ENCODE results near the gene C1orf174.

C1orf174 gene

GRCh38 chr1:3930301-3931006 is 30.4 kb upstream of the C1orf174 start:
- no peak overlapping the region for H3K27ac ChIP-seq (ENCODE audit: low read length)
- H3K36me3 ChIP-seq (replicated peaks; ENCODE audit: insufficient read depth, low read length): no peaks in the 10 kb centered on the region
- no peaks in the 10 kb centered on the region for H3K9me3 ChIP-seq (replicated peaks; ENCODE audit: insufficient read depth, low read length)
- peaks cover 68% of the 10 kb centered on the region for H3K27me3 ChIP-seq (replicated peaks; ENCODE audit: insufficient read depth, low read length)
- no peaks in the 10 kb centered on the region for H4K20me1 ChIP-seq (ENCODE audit: insufficient read depth, low read length)
- DNase-seq: no peak
- H3K4me1 ChIP-seq (ENCODE audit: low read length): no peaks in the 10 kb centered on the region
- H3K79me2 ChIP-seq (ENCODE audit: low read length): no peaks in the 10 kb centered on the region
- H3K9me2 ChIP-seq (replicated peaks; ENCODE audit: insufficient read depth, low read length): no peaks in the 10 kb centered on the region
- no peak overlapping the region for H3K4me2 ChIP-seq (ENCODE audit: low read depth, low read length)
- no peak overlapping the region for H3K4me3 ChIP-seq (ENCODE audit: low read length)
- no peak overlapping the region for H2AFZ ChIP-seq (ENCODE audit: low read length)
- H3K9ac ChIP-seq (ENCODE audit: low read length): no peak overlapping the region
- H3F3A ChIP-seq (ENCODE audit: insufficient read depth, low read length): no peaks in the 10 kb centered on the region
- TF ChIP-seq EZH2phosphoT487 (IDR thresholded peaks at IDR 0.05; ENCODE audit: low read length): no peak
- TF ChIP-seq CTCF (IDR thresholded peaks at IDR 0.05; ENCODE audit: low read length): no peak
- no peak for TF ChIP-seq EZH2 (optimal IDR thresholded peaks at IDR 0.05; ENCODE audit: low read depth, low read length)

GRCh38 chr1:3929126-3929525 is 29.1 kb upstream of the C1orf174 start:
- Histone ChIP-seq H3K9me3 (replicated peaks; ENCODE audit: insufficient read depth, low read length) (no peaks in the 10 kb centered on the region), H4K20me1 (ENCODE audit: insufficient read depth, low read length) (no peaks in the 10 kb centered on the region), H2AFZ (ENCODE audit: low read length) (no peak overlapping the region), H3K79me2 (ENCODE audit: low read length) (no peaks in the 10 kb centered on the region), H3K27ac (ENCODE audit: low read length) (no peak overlapping the region), H3F3A (ENCODE audit: insufficient read depth, low read length) (no peaks in the 10 kb centered on the region), H3K9me2 (replicated peaks; ENCODE audit: insufficient read depth, low read length) (no peaks in the 10 kb centered on the region), H3K27me3 (replicated peaks; ENCODE audit: insufficient read depth, low read length) (peaks cover 70% of the 10 kb centered on the region), H3K4me2 (ENCODE audit: low read depth, low read length) (no peak overlapping the region), H3K4me3 (ENCODE audit: low read length) (no peak overlapping the region), H3K4me1 (ENCODE audit: low read length) (no peaks in the 10 kb centered on the region), H3K9ac (ENCODE audit: low read length) (no peak overlapping the region), H3K36me3 (replicated peaks; ENCODE audit: insufficient read depth, low read length) (no peaks in the 10 kb centered on the region)
- no peak for TF ChIP-seq CTCF (IDR thresholded peaks at IDR 0.05; ENCODE audit: low read length)
- no peak for TF ChIP-seq EZH2 (optimal IDR thresholded peaks at IDR 0.05; ENCODE audit: low read depth, low read length)
- no peak for TF ChIP-seq EZH2phosphoT487 (IDR thresholded peaks at IDR 0.05; ENCODE audit: low read length)
- DNase-seq: no peak

GRCh38 chr1:3928586-3928985 is 28.5 kb upstream of the C1orf174 start:
- Histone ChIP-seq H3K36me3 (replicated peaks; ENCODE audit: insufficient read depth, low read length) (no peaks in the 10 kb centered on the region), H3K9me3 (replicated peaks; ENCODE audit: insufficient read depth, low read length) (no peaks in the 10 kb centered on the region), H3K27ac (ENCODE audit: low read length) (no peak overlapping the region), H3K79me2 (ENCODE audit: low read length) (no peaks in the 10 kb centered on the region), H3K4me2 (ENCODE audit: low read depth, low read length) (no peak overlapping the region), H3F3A (ENCODE audit: insufficient read depth, low read length) (no peaks in the 10 kb centered on the region), H3K27me3 (replicated peaks; ENCODE audit: insufficient read depth, low read length) (peaks cover 70% of the 10 kb centered on the region), H3K9me2 (replicated peaks; ENCODE audit: insufficient read depth, low read length) (no peaks in the 10 kb centered on the region), H3K4me3 (ENCODE audit: low read length) (no peak overlapping the region), H4K20me1 (ENCODE audit: insufficient read depth, low read length) (no peaks in the 10 kb centered on the region), H2AFZ (ENCODE audit: low read length) (no peak overlapping the region), H3K9ac (ENCODE audit: low read length) (no peak overlapping the region), H3K4me1 (ENCODE audit: low read length) (no peaks in the 10 kb centered on the region)
- DNase-seq: no peak
- TF ChIP-seq EZH2 (optimal IDR thresholded peaks at IDR 0.05; ENCODE audit: low read depth, low read length): no peak
- no peak for TF ChIP-seq CTCF (IDR thresholded peaks at IDR 0.05; ENCODE audit: low read length)
- TF ChIP-seq EZH2phosphoT487 (IDR thresholded peaks at IDR 0.05; ENCODE audit: low read length): no peak

Data from MM.1S (cell line).